IgD-negative memory B cell (primary cell): Measurements from ENCODE around the gene IST1. TPM values are rescaled to one million over a fixed set of nuclear protein-coding genes. Genes with fewer than 3 reads are reported as not detected.
"Not testable (repeated sequence)": the region's sequence is repeated elsewhere in the genome, so short reads cannot be mapped to it uniquely, and the experiment has no call there.

ENCODE experiments used
- H3K27ac Mint-ChIP-seq, 3 donors: one replicate each; pipeline ENCODE4 v1.8.0; 2020 to 2022; ENCODE audit warnings: mild to moderate bottlenecking in 3 of 3, mixed read lengths in 3 of 3, moderate library complexity in 1 of 3
- H3K27me3 Mint-ChIP-seq: one replicate; pipeline ENCODE4 v1.8.0; 2021; ENCODE audit warnings: mixed read lengths
- H3K36me3 Mint-ChIP-seq: one replicate; pipeline ENCODE4 v1.8.0; 2020; ENCODE audit warnings: mild to moderate bottlenecking, mixed read lengths
- H3K4me1 Mint-ChIP-seq, 3 donors: one replicate each; pipeline ENCODE4 v1.8.0; 2020 to 2022; ENCODE audit warnings: mixed read lengths in 3 of 3, mild to moderate bottlenecking in 1 of 3
- H3K4me3 Mint-ChIP-seq, 4 donors: one replicate each; pipeline ENCODE4 v1.8.0; 2020 to 2022; ENCODE audit warnings: mild to moderate bottlenecking in 4 of 4, mixed read lengths in 4 of 4, moderate library complexity in 3 of 4
- H3K9me3 Mint-ChIP-seq, 3 donors: one replicate each; pipeline ENCODE4 v1.8.0; 2020 to 2021; ENCODE audit warnings: mixed read lengths in 3 of 3, mild to moderate bottlenecking in 1 of 3
- polyA plus RNA-seq: library from polyadenylated mRNA; unstranded; fragments of 300-500 nt; fragmentation: Illumina TruSeq; gene quantifications from one replicate; pipeline ENCODE4 v1.2.3, GENCODE V29; 2021

Gene IST1
- polyA plus RNA-seq, 1 donor from 2014 or later = 161 TPM

DNA sequence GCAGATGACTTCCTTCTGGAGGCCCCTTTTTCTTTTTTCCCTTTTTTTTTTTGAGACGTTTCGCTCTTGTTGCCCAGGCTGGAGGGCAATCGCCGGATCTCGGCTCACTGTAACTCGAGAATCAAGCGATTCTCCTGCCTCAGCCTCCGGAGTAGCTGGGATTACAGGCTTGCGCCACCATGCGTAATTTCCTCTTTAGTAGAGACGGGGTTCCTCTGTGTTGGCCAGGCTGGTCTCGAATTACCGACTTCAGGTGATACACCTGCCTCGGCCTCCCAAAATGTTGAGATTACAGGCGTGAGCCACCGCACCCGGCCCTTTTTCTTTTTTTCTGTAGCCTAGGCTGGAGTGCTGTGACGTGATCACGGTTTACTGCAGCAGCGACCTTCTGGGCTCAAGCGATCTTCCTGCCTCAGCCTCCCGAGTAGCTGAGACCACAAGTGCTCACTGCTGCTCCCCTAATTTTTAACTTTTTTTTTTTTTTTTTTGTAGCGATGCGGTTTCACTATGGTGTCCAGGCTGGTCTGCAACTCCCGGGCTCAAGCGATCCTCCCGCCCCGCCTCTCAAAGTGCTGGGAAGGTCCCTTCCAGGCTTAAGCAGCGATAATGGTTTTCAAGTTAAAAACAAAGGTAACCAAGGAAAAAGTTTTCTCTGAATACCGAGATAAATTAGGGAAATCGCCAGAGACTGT, 956 bp upstream of the IST1 start:
- Mint-ChIP-seq H3K36me3 (peaks cover 3% of the 10 kb centered on the region), H3K9me3 (no peaks in the 10 kb centered on the region), H3K27me3 (no peaks in the 10 kb centered on the region), H3K4me3 (peak overlapping the region; percentile 97 to 99 (median 98)), H3K27ac (peak overlapping the region; percentile 94 to 98 (median 98)), H3K4me1 (peaks cover 13 to 21% (median 14%) of the 10 kb centered on the region in 3 donors)

GRCh38 chr16:71895679-71896365, 491 bp downstream of the IST1 start:
- Mint-ChIP-seq H3K27me3 (no peaks in the 10 kb centered on the region), H3K36me3 (peaks cover 3% of the 10 kb centered on the region), H3K4me1 (peaks cover 18 to 28% (median 19%) of the 10 kb centered on the region in 3 donors), H3K9me3 (no peaks in the 10 kb centered on the region), H3K27ac (peak overlapping the region; percentile 94 to 98 (median 98)), H3K4me3 (peak overlapping the region; percentile 97 to 99 (median 98))

GRCh38 chr16:71896764-71897368, 1.5 kb downstream of the IST1 start:
- H3K4me3 Mint-ChIP-seq = peak overlapping the region; percentile 75 to 99 (median 98)
- peaks cover 3% of the 10 kb centered on the region for H3K36me3 Mint-ChIP-seq
- H3K27me3 Mint-ChIP-seq = no peaks in the 10 kb centered on the region
- no peaks in the 10 kb centered on the region for H3K9me3 Mint-ChIP-seq
- peak overlapping the region; percentile 78 to 98 (median 94) for H3K27ac Mint-ChIP-seq
- peaks cover 22 to 34% (median 27%) of the 10 kb centered on the region in 3 donors for H3K4me1 Mint-ChIP-seq

GRCh38 chr16:71899171-71899570, 3.8 kb downstream of the IST1 start:
- H3K4me3 Mint-ChIP-seq = peak overlapping the region in 2 of 4 donors; percentile 81 to 93
- H3K36me3 Mint-ChIP-seq = peaks cover 3% of the 10 kb centered on the region
- no peaks in the 10 kb centered on the region for H3K27me3 Mint-ChIP-seq
- peaks cover 33 to 46% (median 41%) of the 10 kb centered on the region in 3 donors for H3K4me1 Mint-ChIP-seq
- no peaks in the 10 kb centered on the region for H3K9me3 Mint-ChIP-seq
- H3K27ac Mint-ChIP-seq = peak overlapping the region; percentile 11 to 62 (median 31)

DNA sequence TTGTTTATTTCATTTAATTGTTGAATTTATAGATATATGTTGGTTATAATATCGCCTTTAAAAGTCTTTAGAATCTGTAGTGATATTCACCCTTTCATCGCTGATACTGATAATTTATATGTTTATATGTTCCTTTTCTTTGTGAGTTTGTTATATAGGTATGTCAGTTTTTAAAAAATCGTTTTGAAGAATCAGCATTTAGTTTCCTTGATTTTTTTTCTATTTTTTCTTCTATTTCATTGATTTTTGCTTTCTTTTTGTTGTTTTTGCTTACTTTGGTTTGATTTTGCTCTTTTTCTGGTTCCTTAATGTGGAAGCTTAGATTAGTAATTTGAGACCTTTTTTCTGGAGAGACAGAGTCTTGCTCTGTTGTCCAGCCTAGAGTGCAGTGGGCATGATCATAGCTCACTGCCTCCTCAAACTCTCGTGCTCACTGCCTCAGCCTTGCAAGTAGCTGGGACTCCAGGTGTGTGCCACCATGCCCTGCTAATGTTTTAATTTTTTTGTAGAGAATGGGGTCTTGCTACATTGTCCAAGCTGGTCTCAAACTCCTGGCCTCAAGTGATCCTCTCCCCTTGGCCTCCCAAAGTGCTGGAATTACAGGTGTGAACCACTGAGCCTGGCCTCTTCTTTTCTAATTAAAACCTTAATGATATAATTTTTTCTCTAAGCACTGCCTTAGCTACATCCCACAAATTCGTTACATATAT, 7.5 kb downstream of the IST1 start:
- Mint-ChIP-seq H3K4me1 (peaks cover 36 to 46% (median 39%) of the 10 kb centered on the region in 3 donors), H3K36me3 (peaks cover 11% of the 10 kb centered on the region), H3K9me3 (no peaks in the 10 kb centered on the region), H3K27me3 (no peaks in the 10 kb centered on the region), H3K4me3 (peak overlapping the region in 3 of 4 donors; percentile 23 to 86 (median 38)), H3K27ac (peak overlapping the region; percentile 45 to 76 (median 74))

- H3K4me1 Mint-ChIP-seq = peaks cover 38 to 47% (median 43%) of the 10 kb centered on the region in 3 donors
- peaks cover 10% of the 10 kb centered on the region for H3K36me3 Mint-ChIP-seq
- no peaks in the 10 kb centered on the region for H3K9me3 Mint-ChIP-seq
- H3K27ac Mint-ChIP-seq = peak overlapping the region; percentile 44 to 74 (median 63)
- peak overlapping the region in 2 of 4 donors; percentile 3 to 77 for H3K4me3 Mint-ChIP-seq
- no peaks in the 10 kb centered on the region for H3K27me3 Mint-ChIP-seq
These were observed 8.3 kb downstream of the IST1 start for GRCh38 chr16:71903608-71904007.

DNA sequence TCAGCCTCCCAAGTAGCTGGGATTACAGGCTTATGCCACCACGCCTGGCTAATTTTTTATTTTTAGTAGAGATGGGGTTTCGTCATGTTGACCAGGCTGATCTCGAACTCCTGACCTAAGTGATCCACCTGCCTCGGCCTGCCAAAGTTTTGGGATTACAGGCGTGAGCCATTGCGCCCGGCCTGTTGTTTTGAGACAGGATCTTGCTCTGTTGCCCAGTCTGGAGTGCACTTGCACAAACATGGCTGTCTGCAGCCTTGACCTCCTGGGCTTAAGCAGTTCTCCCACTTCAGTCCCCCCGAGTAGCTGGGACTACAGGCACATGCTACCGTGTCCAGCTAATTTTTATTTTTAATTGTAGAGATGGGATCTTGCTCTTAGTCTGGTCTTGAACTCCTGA, 8.9 kb downstream of the IST1 start:
- Mint-ChIP-seq H3K27ac (peak overlapping the region in 2 of 3 donors; percentile 39 to 44), H3K36me3 (peaks cover 10% of the 10 kb centered on the region), H3K4me1 (peaks cover 39 to 46% (median 44%) of the 10 kb centered on the region in 3 donors), H3K27me3 (no peaks in the 10 kb centered on the region), H3K9me3 (no peaks in the 10 kb centered on the region), H3K4me3 (peak overlapping the region in 2 of 4 donors; percentile 14 to 82)

DNA sequence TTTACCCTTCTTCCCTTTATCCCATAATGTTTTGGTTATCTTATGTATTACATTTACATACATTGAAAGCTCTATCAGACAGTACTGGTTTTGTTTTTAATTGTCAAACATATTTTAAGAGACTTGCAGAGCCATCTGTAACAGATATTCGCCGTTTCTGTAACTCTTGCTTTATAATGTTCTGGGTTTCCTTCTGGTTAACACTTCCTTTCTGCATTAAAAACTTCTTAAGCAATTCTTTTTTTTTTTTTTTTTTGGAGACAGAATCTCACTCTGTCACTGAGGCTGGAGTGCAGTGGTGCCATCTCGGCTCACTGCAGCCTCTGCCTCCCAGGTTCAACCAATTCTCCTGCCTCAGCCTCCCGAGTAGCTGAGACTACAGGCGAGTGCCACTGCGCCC, 10.4 kb downstream of the IST1 start:
- H3K36me3 Mint-ChIP-seq, H3K27me3 Mint-ChIP-seq, H3K9me3 Mint-ChIP-seq: not testable (repeated sequence)
- Mint-ChIP-seq H3K27ac (peak overlapping the region; percentile 46 to 62 (median 53)), H3K4me1 (peaks cover 37 to 45% (median 40%) of the 10 kb centered on the region in 3 donors), H3K4me3 (peak overlapping the region in 2 of 4 donors; percentile 47 to 83)

- no peaks in the 10 kb centered on the region for H3K27me3 Mint-ChIP-seq
These were observed 15.8 kb downstream of the IST1 start for GRCh38 chr16:71911121-71911520.

GRCh38 chr16:71912534-71913275, 17.4 kb downstream of the IST1 start:
- peaks cover 5% of the 10 kb centered on the region for H3K36me3 Mint-ChIP-seq
- H3K27ac Mint-ChIP-seq = peak overlapping the region in 1 of 3 donors; percentile 14
- H3K4me1 Mint-ChIP-seq = peaks cover 28 to 51% (median 41%) of the 10 kb centered on the region in 3 donors
- no peaks in the 10 kb centered on the region for H3K9me3 Mint-ChIP-seq
- H3K27me3 Mint-ChIP-seq = no peaks in the 10 kb centered on the region
- H3K4me3 Mint-ChIP-seq = peak overlapping the region in 1 of 4 donors; percentile 76

More at GRCh38 chr16:71911121-71911520, 15.8 kb downstream of the IST1 start:
- no peak overlapping the region for H3K4me3 Mint-ChIP-seq
- peak overlapping the region in 1 of 3 donors; percentile 46 for H3K27ac Mint-ChIP-seq
- H3K9me3 Mint-ChIP-seq = no peaks in the 10 kb centered on the region
- peaks cover 24 to 46% (median 37%) of the 10 kb centered on the region in 3 donors for H3K4me1 Mint-ChIP-seq
- H3K36me3 Mint-ChIP-seq = peaks cover 12% of the 10 kb centered on the region

GRCh38 chr16:71914802-71915201, 19.5 kb downstream of the IST1 start:
- peaks cover 31 to 49% (median 38%) of the 10 kb centered on the region in 3 donors for H3K4me1 Mint-ChIP-seq
- H3K36me3 Mint-ChIP-seq = peaks cover 17% of the 10 kb centered on the region
- H3K27me3 Mint-ChIP-seq = no peaks in the 10 kb centered on the region
- H3K27ac Mint-ChIP-seq = no peak overlapping the region
- H3K9me3 Mint-ChIP-seq = no peaks in the 10 kb centered on the region
- H3K4me3 Mint-ChIP-seq = no peak overlapping the region

- Mint-ChIP-seq H3K27me3 (no peaks in the 10 kb centered on the region), H3K9me3 (no peaks in the 10 kb centered on the region), H3K4me1 (peaks cover 31 to 46% (median 36%) of the 10 kb centered on the region in 3 donors), H3K36me3 (peaks cover 17% of the 10 kb centered on the region), H3K4me3 (peak overlapping the region in 1 of 4 donors; percentile 45), H3K27ac (peak overlapping the region in 1 of 3 donors; percentile 68)
These were observed 20.0 kb downstream of the IST1 start for GRCh38 chr16:71915350-71915749.

- H3K36me3 Mint-ChIP-seq = peaks cover 17% of the 10 kb centered on the region
- H3K27ac Mint-ChIP-seq = peak overlapping the region in 1 of 3 donors; percentile 84
These were observed 21.1 kb downstream of the IST1 start for GRCh38 chr16:71916397-71916920.

GRCh38 chr16:71917900-71918299, 22.6 kb downstream of the IST1 start:
- H3K36me3 Mint-ChIP-seq = peaks cover 13% of the 10 kb centered on the region
- H3K27me3 Mint-ChIP-seq = no peaks in the 10 kb centered on the region
- no peak overlapping the region for H3K27ac Mint-ChIP-seq
- no peaks in the 10 kb centered on the region for H3K9me3 Mint-ChIP-seq
- H3K4me3 Mint-ChIP-seq = no peak overlapping the region
- peaks cover 27 to 31% (median 31%) of the 10 kb centered on the region in 3 donors for H3K4me1 Mint-ChIP-seq

More at GRCh38 chr16:71916397-71916920, 21.1 kb downstream of the IST1 start:
- peak overlapping the region in 1 of 4 donors; percentile 60 for H3K4me3 Mint-ChIP-seq
- H3K4me1 Mint-ChIP-seq = peaks cover 31 to 40% (median 36%) of the 10 kb centered on the region in 3 donors
- no peaks in the 10 kb centered on the region for H3K9me3 Mint-ChIP-seq
- no peaks in the 10 kb centered on the region for H3K27me3 Mint-ChIP-seq
